T-cell (primary cell): ENCODE data around the gene ENO1. TPM values are rescaled to one million over a fixed set of nuclear protein-coding genes. Genes with fewer than 3 reads are reported as not detected.

Experiments
- ATAC-seq, 4 experiments: fragments of 200-7000 bp in 3 of 4; fragments of 150-1000 bp in 1 of 4; cut with Tn5 transposase; replicated peaks in 1 of 4; 1 replicate in 3 of 4; 2 replicates in 1 of 4; pipeline ENCODE4 v1.10.0; 2021; ENCODE audit warnings: moderate library complexity in 3 of 4, mild to moderate bottlenecking in 2 of 4, moderate number of reproducible peaks in 1 of 4
- CTCF ChIA-PET, 2 donors: fragments of 300-600 bp; sonication (Branson Sonifier 250); formaldehyde crosslinking; loops; one replicate each; lab custom pipeline; 2022; ENCODE audit warnings: antibody characterized with exemption in 2 of 2; lab: Charles Lee
- POLR2A ChIA-PET, 2 donors: fragments of 300-600 bp; sonication (Branson Sonifier 250); formaldehyde crosslinking; loops; one replicate each; lab custom pipeline; 2022; ENCODE audit warnings: antibody characterized with exemption in 2 of 2; lab: Charles Lee
- DNase-seq, 35 experiments: peaks; one replicate each; pipeline versions ENCODE4 v3.0.0 to v3.0.0-alpha.2; 2013 to 2023
- H3K27ac ChIP-seq: one replicate; pipeline ENCODE4 v1.5.1; 2013; ENCODE audit warnings: low read length
- H3K27me3 ChIP-seq, 2 experiments: replicated peaks in 1 of 2; 1 replicate in 1 of 2; 2 replicates in 1 of 2; pipeline versions ENCODE4 v1.6.1 to v1.7.0; 2013; ENCODE audit warnings: low read length in 1 of 2, mixed read lengths in 1 of 2; ENCODE audit not compliant: control insufficient read depth in 2 of 2, insufficient read depth in 2 of 2; ENCODE audit errors: extremely low read depth in 1 of 2
- H3K36me3 ChIP-seq, 2 donors: 1 replicate in 1 of 2; 2 replicates in 1 of 2; pipeline versions ENCODE4 v1.6.1 to v1.7.0; 2013; ENCODE audit warnings: low read length in 1 of 2; ENCODE audit not compliant: control insufficient read depth in 2 of 2, insufficient read depth in 1 of 2; ENCODE audit errors: extremely low read depth in 1 of 2
- H3K4me1 ChIP-seq, 2 experiments: 1 replicate in 1 of 2; 2 replicates in 1 of 2; pipeline versions ENCODE4 v1.6.1 to v1.7.0; 2013; ENCODE audit warnings: low read length in 2 of 2, mixed read lengths in 1 of 2; ENCODE audit not compliant: insufficient read depth in 2 of 2, control insufficient read depth in 1 of 2; ENCODE audit errors: extremely low read depth in 1 of 2
- H3K4me3 ChIP-seq, 2 donors: 1 replicate in 1 of 2; 2 replicates in 1 of 2; pipeline versions ENCODE4 v1.5.1 to v1.7.0; 2013; ENCODE audit warnings: mild to moderate bottlenecking in 2 of 2, low read length in 1 of 2, moderate library complexity in 1 of 2; ENCODE audit not compliant: control insufficient read depth in 1 of 2; ENCODE audit errors: extremely low read depth in 1 of 2
- H3K9me3 ChIP-seq: 2 replicates; pipeline ENCODE4 v1.7.0; 2013
- H3K27ac Mint-ChIP-seq, 2 donors: one replicate each; pipeline ENCODE4 v1.8.0; 2020 to 2021; ENCODE audit warnings: mild to moderate bottlenecking in 2 of 2, mixed read lengths in 2 of 2
- H3K27me3 Mint-ChIP-seq, 2 donors: one replicate each; pipeline ENCODE4 v1.8.0; 2021 to 2022; ENCODE audit warnings: mixed read lengths in 2 of 2
- H3K36me3 Mint-ChIP-seq: one replicate; pipeline ENCODE4 v1.8.0; 2021; ENCODE audit warnings: mixed read lengths
- H3K4me1 Mint-ChIP-seq, 3 donors: one replicate each; pipeline ENCODE4 v1.8.0; 2020 to 2022; ENCODE audit warnings: mixed read lengths in 3 of 3, mild to moderate bottlenecking in 1 of 3
- H3K4me3 Mint-ChIP-seq, 3 donors: one replicate each; pipeline ENCODE4 v1.8.0; 2020 to 2022; ENCODE audit warnings: mild to moderate bottlenecking in 3 of 3, mixed read lengths in 3 of 3, moderate library complexity in 3 of 3
- H3K9me3 Mint-ChIP-seq, 3 donors: one replicate each; pipeline ENCODE4 v1.8.0; 2020 to 2022; ENCODE audit warnings: mixed read lengths in 3 of 3
- WGBS: methylation state at CpG from one replicate; pipeline ENCODE4 v1.1.5; 2013; ENCODE audit warnings: missing lambda C conversion rate; ENCODE audit not compliant: insufficient coverage; 5-methylcytosine and 5-hydroxymethylcytosine counted together
- total RNA-seq, 35 experiments: library from RNA in 6 of 35; stranded (reverse) in 6 of 35; fragments of 120-200 nt in 1 of 35; gene quantifications; one replicate each; pipeline versions ENCODE4 v1.2.1 to v1.2.4 and lab custom pipeline; 2013 to 2026

ENO1 gene
- total RNA-seq, 5 donors from 2014 or later (not counting 1 experiment from before 2014, with no cell fraction given): 308 to 625 (median 545) TPM

GRCh38 chr1:8870616-8871538 is 7.6 kb downstream of the ENO1 start:
- Histone ChIP-seq H3K36me3 (peaks cover 19 to 95% of the 10 kb centered on the region in 2 donors), H3K9me3 (no peaks in the 10 kb centered on the region), H3K4me1 (peaks cover 4 to 36% of the 10 kb centered on the region in 2 experiments), H3K27me3 (no peaks in the 10 kb centered on the region), H3K27ac (no peak overlapping the region), H3K4me3 (no peak overlapping the region)
- peaks cover 77% of the 10 kb centered on the region for H3K36me3 Mint-ChIP-seq
- no peaks in the 10 kb centered on the region for H3K27me3 Mint-ChIP-seq
- no peak for DNase-seq
- ChIA-PET CTCF (no interaction called here), POLR2A (no interaction called here)
- no peaks in the 10 kb centered on the region for H3K9me3 Mint-ChIP-seq
- no peak overlapping the region for H3K4me3 Mint-ChIP-seq
- 88% methylated on average over 13 of the region's 18 CpGs for WGBS
- ATAC-seq: no peak
- H3K27ac Mint-ChIP-seq: peak overlapping the region; percentile 25 to 49
- peaks cover 39 to 68% (median 62%) of the 10 kb centered on the region in 3 donors for H3K4me1 Mint-ChIP-seq

- no peak for DNase-seq
- Mint-ChIP-seq H3K4me3 (no peak overlapping the region), H3K36me3 (peaks cover 79% of the 10 kb centered on the region), H3K4me1 (peaks cover 31 to 61% (median 54%) of the 10 kb centered on the region in 3 donors), H3K27me3 (no peaks in the 10 kb centered on the region), H3K27ac (peak overlapping the region; percentile 25 to 49), H3K9me3 (no peaks in the 10 kb centered on the region)
- Histone ChIP-seq H3K36me3 (peaks cover 24 to 98% of the 10 kb centered on the region in 2 donors), H3K27me3 (no peaks in the 10 kb centered on the region), H3K9me3 (no peaks in the 10 kb centered on the region), H3K4me3 (no peak overlapping the region), H3K27ac (no peak overlapping the region), H3K4me1 (peaks cover 4 to 31% of the 10 kb centered on the region in 2 experiments)
- ChIA-PET POLR2A (no interaction called here), CTCF (no interaction called here)
- ATAC-seq: no peak
- 80% methylated on average over 1 of the region's 6 CpGs for WGBS
These were observed 8.4 kb downstream of the ENO1 start for GRCh38 chr1:8870103-8870502.

- Mint-ChIP-seq H3K4me3 (no peak overlapping the region), H3K36me3 (peaks cover 78% of the 10 kb centered on the region), H3K27ac (peak overlapping the region in 1 of 2 donors; percentile 41), H3K27me3 (no peaks in the 10 kb centered on the region), H3K4me1 (peaks cover 16 to 41% (median 34%) of the 10 kb centered on the region in 3 donors), H3K9me3 (no peaks in the 10 kb centered on the region)
- no peak for ATAC-seq
- H3K4me1 ChIP-seq: peaks cover 0 to 12% of the 10 kb centered on the region in 2 experiments
- CTCF ChIA-PET: interaction anchor here in 1 of 2 donors (1.3 kb wide), 1 partner anchor 9 kb away, joined by 4 read pairs; no protein-coding TSS in a partner anchor
- no peak overlapping the region for H3K27ac ChIP-seq
- POLR2A ChIA-PET: no interaction called here
- no peaks in the 10 kb centered on the region for H3K9me3 ChIP-seq
- H3K4me3 ChIP-seq: no peak overlapping the region
- no peak for DNase-seq
- H3K36me3 ChIP-seq: peaks cover 25 to 99% of the 10 kb centered on the region in 2 donors
- H3K27me3 ChIP-seq: no peaks in the 10 kb centered on the region
- WGBS: no CpG with 5 or more reads among the region's 5 CpGs
These were observed 10.5 kb downstream of the ENO1 start for GRCh38 chr1:8867878-8868567.

- peak overlapping the region; percentile 20 to 44 for H3K27ac Mint-ChIP-seq
- peaks cover 24 to 99% of the 10 kb centered on the region in 2 donors for H3K36me3 ChIP-seq
- peaks cover 0 to 4% of the 10 kb centered on the region in 2 experiments for H3K4me1 ChIP-seq
- no peaks in the 10 kb centered on the region for H3K9me3 Mint-ChIP-seq
- ATAC-seq: no peak
- ChIA-PET CTCF (no interaction called here), POLR2A (no interaction called here)
- no peak overlapping the region for H3K4me3 ChIP-seq
- H3K4me1 Mint-ChIP-seq: peaks cover 12 to 33% (median 23%) of the 10 kb centered on the region in 3 donors
- no peak for DNase-seq
- H3K27me3 Mint-ChIP-seq: no peaks in the 10 kb centered on the region
- H3K9me3 ChIP-seq: no peaks in the 10 kb centered on the region
- H3K27ac ChIP-seq: no peak overlapping the region
- H3K36me3 Mint-ChIP-seq: peaks cover 74% of the 10 kb centered on the region
- no peaks in the 10 kb centered on the region for H3K27me3 ChIP-seq
- 56% methylated on average over 11 of the region's 11 CpGs for WGBS
- no peak overlapping the region for H3K4me3 Mint-ChIP-seq
These were observed 11.6 kb downstream of the ENO1 start for GRCh38 chr1:8866792-8867415.

- H3K36me3 ChIP-seq: peaks cover 21 to 99% of the 10 kb centered on the region in 2 donors
- H3K4me1 ChIP-seq: peaks cover 0 to 4% of the 10 kb centered on the region in 2 experiments
- no peak overlapping the region for H3K4me3 ChIP-seq
- no peaks in the 10 kb centered on the region for H3K9me3 ChIP-seq
- H3K4me1 Mint-ChIP-seq: peaks cover 11 to 27% (median 19%) of the 10 kb centered on the region in 3 donors
- WGBS: 94% methylated on average over 10 of the region's 10 CpGs
- peak overlapping the region; percentile 20 to 34 for H3K27ac Mint-ChIP-seq
- H3K4me3 Mint-ChIP-seq: no peak overlapping the region
- H3K27me3 ChIP-seq: no peaks in the 10 kb centered on the region
- no peaks in the 10 kb centered on the region for H3K9me3 Mint-ChIP-seq
- peaks cover 74% of the 10 kb centered on the region for H3K36me3 Mint-ChIP-seq
- CTCF ChIA-PET: no interaction called here
- POLR2A ChIA-PET: interaction anchor here (0.6 to 0.7 kb wide), 2 partner anchors 282 to 310 kb away, joined by 4 to 9 read pairs; no protein-coding TSS in a partner anchor
- ATAC-seq (no peak), DNase-seq (no peak)
- H3K27me3 Mint-ChIP-seq: no peaks in the 10 kb centered on the region
- H3K27ac ChIP-seq: no peak overlapping the region
These were observed 12.2 kb downstream of the ENO1 start for GRCh38 chr1:8866173-8866791.
